ENCODE measurements around the gene NTRK1.

Gene NTRK1

GRCh38 chr1:156836041-156836654, 24.5 kb upstream of the NTRK1 start:
- no peak overlapping the region for H3K27ac ChIP-seq
- POLR2A ChIA-PET (ENCODE audit: low non-redundant PET) = no interaction called here
- TF ChIP-seq CTCF (conservative IDR thresholded peaks at IDR 0.05; ENCODE audit: low read depth) = no peak
- DNase-seq (ENCODE audit: low spot score) = no peak
- CTCF ChIA-PET = interaction anchor here (0.8 kb wide), 1 partner anchor 22 kb away, joined by 4 read pairs; no protein-coding TSS in a partner anchor

- CTCF ChIA-PET = interaction anchor here (0.6 to 3.0 kb wide), 3 partner anchors 16 to 113 kb away, joined by 3 to 53 read pairs (median 3); partner anchors contain the start of genes INSRR and NTRK1
- no peak overlapping the region for H3K27ac ChIP-seq
- no peak for TF ChIP-seq CTCF (conservative IDR thresholded peaks at IDR 0.05; ENCODE audit: low read depth)
- no peak for DNase-seq (ENCODE audit: low spot score)
- POLR2A ChIA-PET (ENCODE audit: low non-redundant PET) = no interaction called here
Observed at GRCh38 chr1:156836892-156837291, 23.8 kb upstream of the NTRK1 start.

- ChIA-PET CTCF (interaction anchor here (0.6 to 3.0 kb wide), 15 partner anchors 8 to 149 kb away, joined by 3 to 53 read pairs (median 5); partner anchors contain the start of genes INSRR and NTRK1), POLR2A (ENCODE audit: low non-redundant PET) (no interaction called here)
- DNase-seq (ENCODE audit: low spot score) = no peak
- no peak overlapping the region for H3K27ac ChIP-seq
- TF ChIP-seq CTCF (conservative IDR thresholded peaks at IDR 0.05; ENCODE audit: low read depth) = peak; percentile 83
Observed at GRCh38 chr1:156838972-156839371, 21.7 kb upstream of the NTRK1 start.

- TF ChIP-seq CTCF (conservative IDR thresholded peaks at IDR 0.05; ENCODE audit: low read depth) = no peak
- no peak for DNase-seq (ENCODE audit: low spot score)
- no peak overlapping the region for H3K27ac ChIP-seq
- CTCF ChIA-PET = interaction anchor here (0.6 to 3.0 kb wide), 13 partner anchors 9 to 150 kb away, joined by 3 to 53 read pairs (median 5); partner anchors contain the start of genes INSRR and NTRK1
- POLR2A ChIA-PET (ENCODE audit: low non-redundant PET) = no interaction called here
Observed at GRCh38 chr1:156839426-156840109, 21.1 kb upstream of the NTRK1 start.

- CTCF ChIA-PET = interaction anchor here (0.6 to 1.0 kb wide), 2 partner anchors 20 to 88 kb away, joined by 3 read pairs; no protein-coding TSS in a partner anchor
Observed at GRCh38 chr1:156840186-156840897, 20.3 kb upstream of the NTRK1 start.

More at GRCh38 chr1:156840186-156840897, 20.3 kb upstream of the NTRK1 start:
- H3K27ac ChIP-seq = no peak overlapping the region
- TF ChIP-seq CTCF (conservative IDR thresholded peaks at IDR 0.05; ENCODE audit: low read depth) = no peak
- POLR2A ChIA-PET (ENCODE audit: low non-redundant PET) = no interaction called here
- no peak for DNase-seq (ENCODE audit: low spot score)
